WI38 (cell line): ENCODE results near the gene RACGAP1.
A peak's percentile ranks its signal among the peaks of the same experiment; 100 is the strongest.
"Not testable (repeated sequence)": the region's sequence is repeated elsewhere in the genome, so short reads cannot be mapped to it uniquely, and the experiment has no call there.

Experiments used
- H3K4me3 ChIP-seq: 2 replicates; pipeline ENCODE4 v1.5.1; 2011; ENCODE audit warnings: low read depth, mild to moderate bottlenecking, control low read depth, low read length
- TF ChIP-seq, protein P1 (sequence below): IDR thresholded peaks from 2 replicates; pipeline ENCODE4 v1.5.1; 2012; ENCODE audit warnings: low read depth, mild to moderate bottlenecking, control low read depth, low read length

RACGAP1 gene

DNA sequence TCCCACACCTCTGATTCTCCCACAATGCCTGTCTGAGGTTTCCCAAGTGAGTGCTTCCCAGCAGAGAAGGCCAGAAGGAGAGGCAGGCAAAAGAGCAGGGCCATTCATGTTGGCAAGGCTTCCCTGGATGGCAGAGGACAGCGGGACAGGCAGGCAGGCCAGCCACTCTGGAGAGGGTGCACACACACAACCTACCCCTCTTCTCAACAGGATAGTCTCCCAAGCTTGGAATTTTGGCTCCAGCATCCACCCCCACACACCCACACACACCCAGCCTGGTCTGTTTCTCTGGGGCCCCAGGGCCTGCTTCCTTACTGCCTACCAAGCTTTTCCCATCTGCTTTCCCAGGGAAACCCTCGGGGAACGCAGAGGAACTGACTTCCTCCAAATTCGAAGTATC lies 15.4 kb upstream of the RACGAP1 start:
- H3K4me3 ChIP-seq = no peak overlapping the region

DNA sequence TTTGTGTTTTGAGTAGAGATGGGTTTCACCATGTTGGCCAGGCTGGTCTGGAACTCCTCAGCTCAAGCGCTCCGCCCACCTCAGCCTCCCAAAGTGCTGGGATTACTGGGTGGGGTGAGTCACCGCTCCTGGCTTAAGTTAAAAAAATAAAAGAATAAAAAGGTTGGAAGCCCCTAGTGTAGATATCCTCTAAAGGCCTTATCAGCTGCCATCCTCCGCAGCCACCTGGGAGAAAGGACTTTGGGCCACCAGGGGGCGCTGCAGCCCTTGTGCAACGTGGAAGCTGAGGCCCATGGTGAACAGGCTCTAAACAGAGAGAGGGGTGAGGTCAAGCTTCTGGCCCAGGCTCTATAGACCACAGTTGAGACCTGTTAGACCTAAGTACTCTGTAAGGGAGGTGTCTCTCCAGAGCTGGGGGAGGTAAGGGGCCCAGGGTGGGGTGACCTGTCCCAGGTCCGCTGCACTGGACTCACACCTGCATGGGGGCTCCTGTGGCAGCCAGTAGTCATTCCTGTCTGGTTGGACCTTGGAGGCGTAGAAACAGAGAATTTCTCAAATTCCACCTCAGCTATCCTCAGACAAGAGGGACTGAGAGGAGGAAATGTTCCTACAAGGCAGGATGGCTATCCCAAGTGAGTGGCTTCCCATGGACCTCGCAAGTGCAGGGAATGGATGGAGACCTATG lies 14.0 kb upstream of the RACGAP1 start:
- TF ChIP-seq, protein P1, sequence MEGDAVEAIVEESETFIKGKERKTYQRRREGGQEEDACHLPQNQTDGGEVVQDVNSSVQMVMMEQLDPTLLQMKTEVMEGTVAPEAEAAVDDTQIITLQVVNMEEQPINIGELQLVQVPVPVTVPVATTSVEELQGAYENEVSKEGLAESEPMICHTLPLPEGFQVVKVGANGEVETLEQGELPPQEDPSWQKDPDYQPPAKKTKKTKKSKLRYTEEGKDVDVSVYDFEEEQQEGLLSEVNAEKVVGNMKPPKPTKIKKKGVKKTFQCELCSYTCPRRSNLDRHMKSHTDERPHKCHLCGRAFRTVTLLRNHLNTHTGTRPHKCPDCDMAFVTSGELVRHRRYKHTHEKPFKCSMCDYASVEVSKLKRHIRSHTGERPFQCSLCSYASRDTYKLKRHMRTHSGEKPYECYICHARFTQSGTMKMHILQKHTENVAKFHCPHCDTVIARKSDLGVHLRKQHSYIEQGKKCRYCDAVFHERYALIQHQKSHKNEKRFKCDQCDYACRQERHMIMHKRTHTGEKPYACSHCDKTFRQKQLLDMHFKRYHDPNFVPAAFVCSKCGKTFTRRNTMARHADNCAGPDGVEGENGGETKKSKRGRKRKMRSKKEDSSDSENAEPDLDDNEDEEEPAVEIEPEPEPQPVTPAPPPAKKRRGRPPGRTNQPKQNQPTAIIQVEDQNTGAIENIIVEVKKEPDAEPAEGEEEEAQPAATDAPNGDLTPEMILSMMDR = peak; percentile 84

More for the DNA sequence above, 15.4 kb upstream of the RACGAP1 start:
- TF ChIP-seq, protein P1 = no peak

DNA sequence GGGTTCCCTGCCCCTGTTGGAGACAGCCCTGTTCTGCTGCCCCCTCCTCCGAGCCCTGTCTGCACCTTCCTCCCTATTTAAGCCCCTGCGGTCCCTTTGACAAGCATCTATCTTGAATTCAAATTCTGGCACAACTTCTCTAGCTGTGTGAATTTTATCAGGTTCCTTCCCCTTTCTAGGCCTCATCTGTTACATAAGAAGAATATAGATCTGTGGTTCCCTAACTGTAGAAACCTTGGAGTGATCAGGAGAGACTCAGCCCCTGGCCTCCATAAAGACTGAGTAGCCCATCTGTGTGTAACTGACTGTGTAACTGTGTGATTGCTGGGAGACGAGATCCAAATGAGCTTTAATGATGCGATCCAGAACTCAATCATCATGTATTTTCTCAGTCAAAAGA lies 13.0 kb upstream of the RACGAP1 start:
- TF ChIP-seq, protein P1 = no peak
- no peak overlapping the region for H3K4me3 ChIP-seq

More for the DNA sequence above, 14.0 kb upstream of the RACGAP1 start:
- H3K4me3 ChIP-seq = no peak overlapping the region

DNA sequence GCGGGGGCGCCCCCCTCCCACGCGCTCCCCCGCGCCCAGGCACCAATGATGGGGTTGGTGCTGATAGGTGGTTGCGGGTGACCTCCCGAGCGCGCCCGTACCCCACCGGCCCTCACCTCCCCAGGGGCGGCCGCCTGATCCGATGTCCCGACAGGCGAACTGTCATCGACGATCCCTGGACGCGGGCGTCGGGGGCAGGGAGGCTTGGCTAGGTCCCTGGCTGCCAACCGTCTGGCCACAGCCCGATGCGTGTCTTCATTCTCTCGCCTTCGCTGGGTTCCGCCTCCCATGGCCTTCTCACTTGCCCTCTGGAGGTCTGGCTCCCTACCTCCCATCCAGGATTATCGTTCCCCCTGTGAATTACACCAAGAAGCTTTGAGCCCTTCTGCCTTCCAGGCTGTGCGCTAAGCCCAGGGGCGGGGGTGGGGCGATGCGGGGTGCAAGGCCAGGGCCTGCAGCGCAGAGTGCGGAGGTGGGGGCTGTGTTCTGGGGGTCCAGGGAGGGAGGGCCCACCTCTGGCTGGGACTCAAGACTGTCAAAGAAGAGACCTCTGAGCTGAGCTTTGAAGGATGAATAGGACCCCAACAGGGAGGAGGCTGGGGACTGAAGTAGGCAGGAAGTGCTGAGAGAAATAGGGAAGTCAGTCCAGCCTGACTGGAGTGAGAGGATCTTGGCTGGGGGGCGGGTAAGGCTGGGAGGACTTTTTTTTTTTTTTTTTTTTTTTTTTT lies 7.7 kb upstream of the RACGAP1 start:
- TF ChIP-seq, protein P1 = no peak
- no peak overlapping the region for H3K4me3 ChIP-seq

DNA sequence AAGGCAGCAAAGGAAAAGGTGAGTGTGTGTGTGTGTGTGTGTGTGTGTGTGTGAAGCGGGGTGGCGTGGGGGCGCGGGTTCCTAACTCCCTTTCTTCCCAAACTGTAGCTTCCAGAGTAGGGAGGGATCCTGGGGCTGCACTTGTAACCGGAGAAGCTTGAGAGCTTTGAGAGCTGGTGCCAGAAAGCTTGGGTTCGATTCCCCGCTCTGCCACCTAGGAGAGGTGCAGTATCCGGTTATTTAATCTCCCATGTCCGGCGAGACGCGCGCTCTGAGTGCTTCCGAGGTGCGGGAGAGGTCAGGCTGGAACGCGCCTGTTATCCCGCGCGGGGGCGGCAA lies 7.2 kb upstream of the RACGAP1 start:
- TF ChIP-seq, protein P1 = no peak
- no peak overlapping the region for H3K4me3 ChIP-seq

DNA sequence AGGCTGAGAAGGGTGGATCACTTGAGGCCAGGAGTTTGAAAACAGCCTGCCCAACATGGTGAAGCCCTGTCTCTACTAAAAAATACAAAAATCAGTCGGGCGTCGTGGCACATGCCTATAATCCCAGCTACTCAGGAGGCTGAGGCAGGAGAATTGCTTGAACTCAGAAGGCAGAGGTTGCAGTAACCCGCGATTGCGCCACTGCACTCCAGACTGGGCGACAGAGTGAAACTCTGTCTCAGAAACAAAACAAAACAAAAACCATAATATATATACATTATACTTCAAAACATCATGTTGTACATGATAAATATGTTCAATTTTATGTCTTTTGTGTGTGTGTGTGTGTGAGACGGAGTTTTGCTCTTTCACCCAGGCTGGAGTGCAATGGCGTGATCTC lies 5.2 kb upstream of the RACGAP1 start:
- not testable (repeated sequence) for H3K4me3 ChIP-seq

DNA sequence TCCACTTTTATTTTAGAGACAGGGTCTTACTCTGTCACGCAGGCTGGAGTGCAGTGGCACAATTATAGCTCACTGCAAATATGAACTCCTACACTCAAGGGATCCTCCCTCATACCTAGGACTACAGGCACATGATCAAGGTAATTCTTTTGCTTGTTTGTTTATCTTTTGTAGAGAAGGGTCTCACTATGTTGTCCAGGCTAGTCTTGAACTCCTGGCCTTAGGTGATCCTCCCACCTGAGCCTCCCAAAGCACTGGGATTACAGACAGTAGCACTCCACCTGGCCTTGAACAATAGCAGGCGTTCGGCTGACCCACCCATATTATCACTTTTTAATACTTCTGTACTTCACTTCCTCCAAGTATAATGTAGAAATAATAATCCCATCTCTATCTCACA lies 1.4 kb upstream of the RACGAP1 start:
- no peak overlapping the region for H3K4me3 ChIP-seq
- TF ChIP-seq, protein P1 = no peak
